Measurements from ENCODE around the gene BRME1. TPM values are rescaled to one million over a fixed set of nuclear protein-coding genes. Genes with fewer than 3 reads are reported as not detected.

BRME1 gene
- total RNA-seq, 2 donors from 2014 or later = 3.7 TPM; not detected in 1

GRCh38 chr19:13866463-13867046 is 39.4 kb downstream of the BRME1 start:
- ATAC-seq (ENCODE audit: insufficient number of reproducible peaks, low FRiP score, low read depth) (no peak), DNase-seq (ENCODE audit: low spot score) (no peak)
- Histone ChIP-seq H3K27me3 (replicated peaks; ENCODE audit: insufficient read depth) (no peaks in the 10 kb centered on the region), H3K9me3 (no peaks in the 10 kb centered on the region), H3K27ac (no peak overlapping the region), H3K4me1 (ENCODE audit: control insufficient read depth in 1 of 2, low read depth in 2 of 2) (peaks cover 6 to 25% of the 10 kb centered on the region in 2 donors), H3K36me3 (no peaks in the 10 kb centered on the region), H3K4me3 (peak overlapping the region; percentile 87)
- TF ChIP-seq CTCF (IDR thresholded peaks at IDR 0.05) = no peak

- ATAC-seq (ENCODE audit: insufficient number of reproducible peaks, low FRiP score, low read depth) (no peak), DNase-seq (ENCODE audit: low spot score) (no peak)
- H3K36me3 ChIP-seq = no peaks in the 10 kb centered on the region
- TF ChIP-seq CTCF (IDR thresholded peaks at IDR 0.05) = no peak
- H3K4me3 ChIP-seq = peak overlapping the region; percentile 87
- peaks cover 7 to 32% of the 10 kb centered on the region in 2 donors for H3K4me1 ChIP-seq (ENCODE audit: control insufficient read depth in 1 of 2, low read depth in 2 of 2)
- H3K27me3 ChIP-seq (replicated peaks; ENCODE audit: insufficient read depth) = no peaks in the 10 kb centered on the region
- no peaks in the 10 kb centered on the region for H3K9me3 ChIP-seq
- no peak overlapping the region for H3K27ac ChIP-seq
Measured at GRCh38 chr19:13865571-13866462, 40.1 kb downstream of the BRME1 start.

GRCh38 chr19:13864667-13865570 is 41.0 kb downstream of the BRME1 start:
- no peak for TF ChIP-seq CTCF (IDR thresholded peaks at IDR 0.05)
- Histone ChIP-seq H3K4me3 (peak overlapping the region; percentile 87), H3K27ac (peak overlapping the region; percentile 56 to 75), H3K27me3 (replicated peaks; ENCODE audit: insufficient read depth) (no peaks in the 10 kb centered on the region), H3K9me3 (no peaks in the 10 kb centered on the region), H3K4me1 (ENCODE audit: control insufficient read depth in 1 of 2, low read depth in 2 of 2) (peaks cover 7 to 34% of the 10 kb centered on the region in 2 donors), H3K36me3 (no peaks in the 10 kb centered on the region)
- DNase-seq (ENCODE audit: low spot score) = no peak
- ATAC-seq (ENCODE audit: insufficient number of reproducible peaks, low FRiP score, low read depth) = no peak

GRCh38 chr19:13864046-13864666 is 41.8 kb downstream of the BRME1 start:
- no peak for DNase-seq (ENCODE audit: low spot score)
- no peak for TF ChIP-seq CTCF (IDR thresholded peaks at IDR 0.05)
- ATAC-seq (ENCODE audit: insufficient number of reproducible peaks, low FRiP score, low read depth) = no peak
- Histone ChIP-seq H3K27me3 (replicated peaks; ENCODE audit: insufficient read depth) (no peaks in the 10 kb centered on the region), H3K9me3 (no peaks in the 10 kb centered on the region), H3K27ac (peak overlapping the region; percentile 56 to 93), H3K4me1 (ENCODE audit: control insufficient read depth in 1 of 2, low read depth in 2 of 2) (peaks cover 7 to 34% of the 10 kb centered on the region in 2 donors), H3K36me3 (no peaks in the 10 kb centered on the region), H3K4me3 (no peak overlapping the region)
